ENCODE results near the gene B4GALNT3. TPM values are rescaled to one million over a fixed set of nuclear protein-coding genes. Genes with fewer than 3 reads are reported as not detected.

B4GALNT3 gene
- total and polyA plus RNA-seq, 10 of the 15 experiments (the other 5 are each of a cell fraction or from before 2014, with no cell fraction given) = 0.05 to 4.2 (median 2.7) TPM; not detected in 1

GRCh38 chr12:599756-600155 is 140.0 kb downstream of the B4GALNT3 start:
- Histone ChIP-seq H3K4me2 (ENCODE audit: control insufficient read depth, insufficient read depth) (no peak overlapping the region), H3K27ac (ENCODE audit: control insufficient read depth, insufficient read depth) (no peak overlapping the region), H3K4me3 (no peak overlapping the region), H3K4me1 (ENCODE audit: control insufficient read depth, insufficient read depth, low read length) (no peaks in the 10 kb centered on the region), H3K79me2 (ENCODE audit: control insufficient read depth, insufficient read depth, low read length) (no peaks in the 10 kb centered on the region), H2AFZ (ENCODE audit: control insufficient read depth, low read depth, low read length) (no peak overlapping the region), H4K20me1 (ENCODE audit: control insufficient read depth, insufficient read depth) (no peaks in the 10 kb centered on the region), H3K9me3 (replicated peaks; ENCODE audit: control insufficient read depth, insufficient read depth, low read length) (no peaks in the 10 kb centered on the region), H3K9ac (ENCODE audit: control insufficient read depth, insufficient read depth, low read length) (no peak overlapping the region), H3K36me3 (ENCODE audit: control insufficient read depth in 2 of 2, insufficient read depth in 2 of 2, low read length in 1 of 2) (no peaks in the 10 kb centered on the region), H3K27me3 (replicated peaks in 1 of 2; ENCODE audit: control insufficient read depth in 2 of 2, insufficient read depth in 2 of 2, low read length in 1 of 2) (no peaks in the 10 kb centered on the region)
- POLR2A ChIA-PET = interaction anchor here (0.8 kb wide), 1 partner anchor 25 kb away, joined by 3 read pairs; no protein-coding TSS in a partner anchor
- in situ Hi-C loops (cut with MboI) = no loop called here
- DNase-seq (ENCODE audit: low read depth, low spot score) = no peak
- TF ChIP-seq SUZ12 (IDR thresholded peaks at IDR 0.05; ENCODE audit: unreplicated experiment) (no peak), CHD4 (IDR thresholded peaks at IDR 0.05) (no peak), REST (IDR thresholded peaks at IDR 0.05; ENCODE audit: low read depth, low read length) (no peak), YBX1 (IDR thresholded peaks at IDR 0.05) (no peak), RFX5 (IDR thresholded peaks at IDR 0.05; ENCODE audit: low read depth, low read length) (no peak), ZSCAN29 (IDR thresholded peaks at IDR 0.05) (no peak), ASH2L (IDR thresholded peaks at IDR 0.05; ENCODE audit: borderline replicate concordance, low read depth) (no peak), ZZZ3 (IDR thresholded peaks at IDR 0.05; ENCODE audit: control insufficient read depth, insufficient read length, low read depth) (no peak), NR2C1 (IDR thresholded peaks at IDR 0.05) (no peak), NFYA (IDR thresholded peaks at IDR 0.05; ENCODE audit: borderline replicate concordance, low read depth, low read length) (no peak), GABPA (IDR thresholded peaks at IDR 0.05; ENCODE audit: low read depth) (no peak)
- TF ChIP-seq, protein P1, sequence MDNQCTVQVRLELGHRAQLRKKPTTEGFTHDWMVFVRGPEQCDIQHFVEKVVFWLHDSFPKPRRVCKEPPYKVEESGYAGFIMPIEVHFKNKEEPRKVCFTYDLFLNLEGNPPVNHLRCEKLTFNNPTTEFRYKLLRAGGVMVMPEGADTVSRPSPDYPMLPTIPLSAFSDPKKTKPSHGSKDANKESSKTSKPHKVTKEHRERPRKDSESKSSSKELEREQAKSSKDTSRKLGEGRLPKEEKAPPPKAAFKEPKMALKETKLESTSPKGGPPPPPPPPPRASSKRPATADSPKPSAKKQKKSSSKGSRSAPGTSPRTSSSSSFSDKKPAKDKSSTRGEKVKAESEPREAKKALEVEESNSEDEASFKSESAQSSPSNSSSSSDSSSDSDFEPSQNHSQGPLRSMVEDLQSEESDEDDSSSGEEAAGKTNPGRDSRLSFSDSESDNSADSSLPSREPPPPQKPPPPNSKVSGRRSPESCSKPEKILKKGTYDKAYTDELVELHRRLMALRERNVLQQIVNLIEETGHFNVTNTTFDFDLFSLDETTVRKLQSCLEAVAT (IDR thresholded peaks at IDR 0.05) = no peak
- RAD21 ChIA-PET (ENCODE audit: unreplicated experiment) = interaction anchor here (1.1 kb wide), 1 partner anchor 23 kb away, joined by 3 read pairs; no protein-coding TSS in a partner anchor
- BruUV-seq (replicated peaks) = no TSS peak
- CTCF ChIA-PET = interaction anchor here (1.9 kb wide), 1 partner anchor 216 kb away, joined by 4 read pairs; no protein-coding TSS in a partner anchor
- SMC1A ChIA-PET (ENCODE audit: uncharacterized antibody, unreplicated experiment) = interaction anchor here (1.4 kb wide), 1 partner anchor 283 kb away, joined by 3 read pairs; no protein-coding TSS in a partner anchor
- 76% methylated on average over 13 of the region's 13 CpGs for WGBS (ENCODE audit: insufficient coverage, insufficient replicate concordance, low lambda C conversion rate, missing lambda C conversion rate)
- no peak for FAIRE-seq
- intact Hi-C loops (cut with micrococcal nuclease; ENCODE audit: unreplicated experiment) = no loop called here
- ATAC-seq = no peak

All from GM12878 (cell line).